Sigmoid colon (tissue), 4 donors: ENCODE results near the gene HECW1.

ENCODE experiments used
- CTCF ChIP-seq, 4 experiments: fragments of 450-650 bp in 3 of 4; fragments of 200-600 bp in 1 of 4; IDR thresholded peaks; one replicate each; pipeline ENCODE4 v1.5.1; 2016 to 2019; ENCODE audit warnings: antibody characterized with exemption in 4 of 4, mild to moderate bottlenecking in 3 of 4, moderate library complexity in 2 of 4
- POLR2A ChIP-seq, 2 donors: fragments of 450-650 bp; IDR thresholded peaks; one replicate each; pipeline ENCODE4 v1.6.1; 2016; ENCODE audit warnings: antibody characterized with exemption in 2 of 2, mild to moderate bottlenecking in 2 of 2, moderate library complexity in 2 of 2
- POLR2AphosphoS5 ChIP-seq, 4 donors: sonication (generic); formaldehyde crosslinking; IDR thresholded peaks; one replicate each; pipeline ENCODE4 v1.6.1; 2017; ENCODE audit warnings: antibody characterized with exemption in 4 of 4

GRCh38 chr7:43234073-43234472 is 121.6 kb downstream of the HECW1 start:
- TF ChIP-seq CTCF (IDR thresholded peaks at IDR 0.05) (no peak), POLR2AphosphoS5 (IDR thresholded peaks at IDR 0.05) (no peak), POLR2A (IDR thresholded peaks at IDR 0.05) (no peak)
